ENCODE data around the gene NPTXR.

Gene NPTXR

GRCh38 chr22:38843657-38844314, at the start of gene NPTXR:
Gene NPTXR (minus strand): TSS chr22:38844028.
- FAIRE-seq = no peak

- FAIRE-seq = no peak
Measured at GRCh38 chr22:38891256-38891655, 47.4 kb upstream of the NPTXR start.

GRCh38 chr22:38890377-38890776, 46.5 kb upstream of the NPTXR start:
- no peak for FAIRE-seq

- no peak for FAIRE-seq
Measured at GRCh38 chr22:38886333-38886732, 42.5 kb upstream of the NPTXR start.

GRCh38 chr22:38882972-38883622, 39.3 kb upstream of the NPTXR start:
- FAIRE-seq = no peak

GRCh38 chr22:38881997-38882879, 38.4 kb upstream of the NPTXR start:
- FAIRE-seq = no peak

- no peak for FAIRE-seq
Measured at GRCh38 chr22:38881464-38881871, 37.6 kb upstream of the NPTXR start.

- FAIRE-seq = no peak
Measured at GRCh38 chr22:38879961-38880360, 36.1 kb upstream of the NPTXR start.

GRCh38 chr22:38879108-38879729, 35.4 kb upstream of the NPTXR start:
- no peak for FAIRE-seq

GRCh38 chr22:38878001-38878400, 34.2 kb upstream of the NPTXR start:
- FAIRE-seq = no peak

GRCh38 chr22:38874529-38875222, 30.8 kb upstream of the NPTXR start:
- FAIRE-seq = no peak

- no peak for FAIRE-seq
Measured at GRCh38 chr22:38873469-38874411, 29.9 kb upstream of the NPTXR start.

GRCh38 chr22:38872831-38873248, 29.0 kb upstream of the NPTXR start:
- FAIRE-seq = no peak

- no peak for FAIRE-seq
Measured at GRCh38 chr22:38872172-38872830, 28.5 kb upstream of the NPTXR start, which contains the start of gene CBX6. Gene CBX6 (minus strand): TSS chr22:38872216. CDS start chr22:38872190, 26 bp downstream.

- FAIRE-seq = no peak
Measured at GRCh38 chr22:38871360-38872171, 27.7 kb upstream of the NPTXR start.

- no peak for FAIRE-seq
Measured at GRCh38 chr22:38870791-38871359, 27.0 kb upstream of the NPTXR start.

GRCh38 chr22:38870312-38870741, 26.5 kb upstream of the NPTXR start:
- peak; percentile 93 for FAIRE-seq

- FAIRE-seq = no peak
Measured at GRCh38 chr22:38869663-38870062, 25.8 kb upstream of the NPTXR start.

- FAIRE-seq = no peak
Measured at GRCh38 chr22:38868886-38869381, 25.1 kb upstream of the NPTXR start.

All from G401.6 (cell line).